Fibroblast of mammary gland (primary cell): ENCODE results near the gene VIPR2.
"Not testable (repeated sequence)": the region's sequence is repeated elsewhere in the genome, so short reads cannot be mapped to it uniquely, and the experiment has no call there.

Experiments used
- DNase-seq: peaks from one replicate; pipeline ENCODE4 v3.0.0-alpha.2; 2010; ENCODE audit warnings: low read depth
- H3K4me3 ChIP-seq: 2 replicates; pipeline ENCODE4 v1.5.1; 2011; ENCODE audit warnings: low read depth, mild to moderate bottlenecking, low read length, moderate library complexity; ENCODE audit not compliant: control insufficient read depth
- TF ChIP-seq, protein P1 (sequence below): conservative IDR thresholded peaks from 2 replicates; pipeline ENCODE4 v1.5.1; 2011; ENCODE audit warnings: low read depth, low read length, inconsistent platforms; ENCODE audit not compliant: control insufficient read depth, insufficient read depth

Gene VIPR2

GRCh38 chr7:158985583-158985982 is 159.1 kb downstream of the VIPR2 start:
- DNase-seq = no peak
- H3K4me3 ChIP-seq = no peak overlapping the region
- TF ChIP-seq, protein P1, sequence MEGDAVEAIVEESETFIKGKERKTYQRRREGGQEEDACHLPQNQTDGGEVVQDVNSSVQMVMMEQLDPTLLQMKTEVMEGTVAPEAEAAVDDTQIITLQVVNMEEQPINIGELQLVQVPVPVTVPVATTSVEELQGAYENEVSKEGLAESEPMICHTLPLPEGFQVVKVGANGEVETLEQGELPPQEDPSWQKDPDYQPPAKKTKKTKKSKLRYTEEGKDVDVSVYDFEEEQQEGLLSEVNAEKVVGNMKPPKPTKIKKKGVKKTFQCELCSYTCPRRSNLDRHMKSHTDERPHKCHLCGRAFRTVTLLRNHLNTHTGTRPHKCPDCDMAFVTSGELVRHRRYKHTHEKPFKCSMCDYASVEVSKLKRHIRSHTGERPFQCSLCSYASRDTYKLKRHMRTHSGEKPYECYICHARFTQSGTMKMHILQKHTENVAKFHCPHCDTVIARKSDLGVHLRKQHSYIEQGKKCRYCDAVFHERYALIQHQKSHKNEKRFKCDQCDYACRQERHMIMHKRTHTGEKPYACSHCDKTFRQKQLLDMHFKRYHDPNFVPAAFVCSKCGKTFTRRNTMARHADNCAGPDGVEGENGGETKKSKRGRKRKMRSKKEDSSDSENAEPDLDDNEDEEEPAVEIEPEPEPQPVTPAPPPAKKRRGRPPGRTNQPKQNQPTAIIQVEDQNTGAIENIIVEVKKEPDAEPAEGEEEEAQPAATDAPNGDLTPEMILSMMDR = no peak

DNA sequence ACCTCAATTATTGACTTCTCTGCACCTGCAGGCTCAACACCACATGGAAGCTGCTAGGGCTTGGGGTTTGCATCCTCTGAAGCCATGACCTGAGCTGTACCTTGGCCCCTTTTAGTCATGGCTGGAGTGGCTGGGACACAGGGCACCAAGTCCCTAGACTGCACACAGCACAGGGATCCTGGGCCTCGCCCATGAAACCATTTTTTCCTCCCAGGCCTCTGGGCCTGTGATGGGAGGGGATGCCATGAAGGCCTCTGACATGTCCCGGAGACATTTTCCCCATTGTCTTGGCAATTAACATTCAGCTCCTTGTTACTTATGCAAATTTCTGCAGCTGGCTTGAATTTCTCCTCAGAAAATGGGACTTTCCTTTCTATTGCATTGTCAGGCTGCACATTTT is 160.7 kb downstream of the VIPR2 start:
- H3K4me3 ChIP-seq, DNase-seq: not testable (repeated sequence)

DNA sequence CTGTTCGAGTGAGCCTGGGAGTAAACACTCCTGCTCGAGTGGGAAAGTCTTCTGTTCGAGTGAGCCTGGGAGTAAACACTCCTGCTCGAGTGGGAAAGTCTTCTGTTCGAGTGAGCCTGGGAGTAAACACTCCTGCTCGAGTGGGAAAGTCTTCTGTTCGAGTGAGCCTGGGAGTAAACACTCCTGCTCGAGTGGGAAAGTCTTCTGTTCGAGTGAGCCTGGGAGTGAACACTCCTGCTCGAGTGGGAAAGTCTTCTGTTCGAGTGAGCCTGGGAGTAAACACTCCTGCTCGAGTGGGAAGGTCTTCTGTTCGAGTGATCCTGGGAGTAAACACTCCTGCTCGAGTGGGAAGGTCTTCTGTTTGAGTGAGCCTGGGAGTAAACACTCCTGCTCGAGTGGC is 162.6 kb downstream of the VIPR2 start:
- not testable (repeated sequence) for DNase-seq, H3K4me3 ChIP-seq

DNA sequence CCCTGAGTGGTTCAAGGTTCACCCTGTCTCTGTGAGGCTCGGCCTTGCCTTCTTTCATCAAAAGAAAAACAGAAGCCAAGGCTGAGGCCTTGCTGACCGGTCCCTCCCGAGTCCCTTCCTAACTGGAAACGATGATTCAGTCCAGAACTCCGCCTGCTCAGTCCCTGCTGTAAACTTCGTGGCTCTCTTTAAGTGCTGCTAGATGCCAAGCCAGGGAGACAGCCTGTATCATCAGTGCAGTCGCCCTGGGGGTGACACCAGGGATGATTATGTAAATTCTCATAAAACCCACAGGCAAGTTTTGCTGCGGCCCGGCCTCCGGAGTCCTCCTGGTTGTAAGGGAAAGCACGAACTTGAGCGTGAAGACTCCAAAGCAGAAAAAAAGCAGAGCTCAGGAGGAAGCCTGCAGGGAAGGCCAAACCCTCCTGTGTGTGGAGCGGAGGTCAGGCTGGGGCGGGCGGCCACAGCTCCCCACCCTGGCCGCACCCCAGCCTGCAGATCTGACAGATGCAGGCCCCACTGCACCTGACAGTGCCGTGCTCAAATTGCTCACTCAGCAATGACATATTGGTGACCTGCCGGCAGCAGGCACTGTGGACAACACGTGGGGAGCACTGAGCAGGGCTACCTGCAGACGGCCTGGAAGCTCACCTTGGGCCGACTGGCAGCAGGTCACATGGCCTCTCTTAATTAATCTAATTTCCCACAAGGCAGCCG is 164.9 kb downstream of the VIPR2 start:
- no peak for DNase-seq
- no peak overlapping the region for H3K4me3 ChIP-seq

DNA sequence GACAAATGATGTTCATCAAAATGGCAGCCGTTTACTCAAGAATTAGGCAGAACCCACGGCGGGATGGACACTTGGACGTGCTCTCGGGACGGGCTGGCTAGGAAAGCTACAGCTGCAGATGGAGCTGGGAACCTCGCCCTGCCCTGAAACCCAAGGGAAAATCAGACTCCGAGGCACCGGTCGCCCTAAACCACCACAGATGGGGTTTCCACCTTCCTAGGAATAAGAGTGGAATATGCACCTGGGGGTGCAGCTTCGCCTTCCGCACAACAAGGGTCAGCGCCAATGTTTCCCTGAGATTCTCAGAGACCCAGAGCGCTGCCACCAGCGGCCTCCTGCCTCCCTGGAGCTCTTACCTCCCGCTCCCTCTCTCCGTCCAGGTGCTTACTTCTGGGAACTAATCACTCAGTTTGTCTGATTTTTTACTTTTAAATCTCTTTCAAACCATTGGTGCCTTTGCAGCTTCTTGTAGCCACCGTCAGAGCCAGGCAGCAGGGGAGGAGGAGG is 165.6 kb downstream of the VIPR2 start:
- DNase-seq = no peak
- no peak overlapping the region for H3K4me3 ChIP-seq
- TF ChIP-seq, protein P1 = no peak

More for the DNA sequence above, 164.9 kb downstream of the VIPR2 start:
- TF ChIP-seq, protein P1 = no peak
